Measurements from ENCODE around the gene CDC20B.
"Not testable (repeated sequence)": the region's sequence is repeated elsewhere in the genome, so short reads cannot be mapped to it uniquely, and the experiment has no call there.

The CDC20B gene

DNA sequence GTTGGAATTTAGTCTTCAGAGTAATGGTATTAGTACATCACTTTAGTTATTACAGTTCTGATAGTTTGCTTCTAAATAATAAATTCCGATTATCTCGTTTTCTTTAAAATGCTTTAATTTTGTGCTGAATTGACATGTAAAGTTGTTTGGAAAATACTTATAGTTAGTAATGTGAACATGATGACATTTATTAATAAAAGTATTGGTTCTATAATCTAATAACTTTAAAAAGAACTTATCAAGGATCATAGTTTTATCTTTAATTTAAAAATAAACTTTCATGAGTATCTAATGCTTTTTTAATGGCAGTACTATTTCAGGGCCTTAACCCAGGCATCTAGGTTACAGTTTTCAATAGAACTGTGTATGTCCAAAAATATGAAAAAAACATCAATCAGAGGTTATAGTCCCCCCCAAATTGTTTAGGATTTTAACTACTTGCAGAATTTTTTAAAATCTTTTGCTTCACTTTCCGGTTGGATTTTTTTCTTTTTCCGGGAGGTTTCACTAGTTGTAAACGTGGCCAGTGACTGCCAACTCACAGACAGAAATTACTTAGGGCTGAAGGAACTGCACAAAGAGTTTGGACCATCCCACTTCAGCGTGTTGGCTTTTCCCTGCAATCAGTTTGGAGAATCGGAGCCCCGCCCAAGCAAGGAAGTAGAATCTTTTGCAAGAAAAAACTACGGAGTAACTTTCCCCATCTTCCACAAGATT, 12.3 kb downstream of the CDC20B start:
- DNase-seq (ENCODE audit: low read depth): peak; percentile 58

DNA sequence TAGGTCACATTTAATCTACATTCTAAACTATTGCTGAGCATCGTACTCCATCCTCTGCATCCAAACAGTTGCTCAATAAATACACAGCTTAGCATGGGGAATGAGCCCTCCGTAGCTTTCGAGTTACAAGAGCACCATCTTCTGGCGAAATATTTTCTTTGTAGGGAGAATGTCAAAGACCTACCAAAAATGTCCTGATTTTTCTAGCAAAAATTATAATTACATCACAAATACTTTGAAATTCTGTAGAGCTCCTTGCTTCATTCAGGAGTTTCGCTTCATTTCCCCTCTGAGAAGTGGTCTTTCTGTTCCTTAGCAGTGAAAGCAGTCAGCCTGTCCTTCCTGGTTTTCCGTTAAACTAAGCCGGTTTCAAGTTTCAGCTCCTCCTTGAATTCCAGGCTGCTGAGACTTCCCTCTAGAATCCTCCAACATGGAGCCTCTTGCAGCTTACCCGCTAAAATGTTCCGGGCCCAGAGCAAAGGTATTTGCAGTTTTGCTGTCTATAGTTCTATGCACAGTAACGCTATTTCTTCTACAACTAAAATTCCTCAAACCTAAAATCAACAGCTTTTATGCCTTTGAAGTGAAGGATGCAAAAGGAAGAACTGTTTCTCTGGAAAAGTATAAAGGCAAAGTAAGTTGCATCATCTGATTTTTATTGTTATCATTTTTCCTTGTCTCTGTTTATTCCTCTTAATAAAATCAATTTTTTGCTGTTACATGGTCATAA, 13.0 kb downstream of the CDC20B start, which contains the start of gene GPX8:
TSS of gene GPX8 (plus strand) at position 409 of the 730 bp plus-strand sequence. CDS start at position 431, 22 bp downstream.
- DNase-seq (ENCODE audit: low read depth): peak; percentile 56

DNA sequence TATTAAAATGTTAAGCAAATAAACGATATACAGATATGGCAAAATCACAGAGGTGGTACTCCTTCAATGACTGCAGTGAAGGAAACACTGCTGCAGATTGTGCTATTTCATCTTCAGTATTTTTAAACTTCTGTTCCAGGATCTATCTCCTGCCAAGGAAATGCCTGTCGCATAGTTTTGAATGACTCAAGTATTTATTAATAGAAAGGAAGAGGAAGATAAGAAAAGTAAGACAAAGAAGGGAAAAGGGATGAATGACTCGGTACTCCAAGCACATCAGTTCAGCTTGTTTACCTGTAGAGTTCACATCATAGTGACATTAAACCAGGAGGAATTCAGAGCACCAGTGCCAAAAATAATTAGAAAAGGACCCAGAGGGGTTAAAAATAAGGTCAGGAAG, 18.1 kb downstream of the CDC20B start:
- peak; percentile 15 for DNase-seq (ENCODE audit: low read depth)

DNA sequence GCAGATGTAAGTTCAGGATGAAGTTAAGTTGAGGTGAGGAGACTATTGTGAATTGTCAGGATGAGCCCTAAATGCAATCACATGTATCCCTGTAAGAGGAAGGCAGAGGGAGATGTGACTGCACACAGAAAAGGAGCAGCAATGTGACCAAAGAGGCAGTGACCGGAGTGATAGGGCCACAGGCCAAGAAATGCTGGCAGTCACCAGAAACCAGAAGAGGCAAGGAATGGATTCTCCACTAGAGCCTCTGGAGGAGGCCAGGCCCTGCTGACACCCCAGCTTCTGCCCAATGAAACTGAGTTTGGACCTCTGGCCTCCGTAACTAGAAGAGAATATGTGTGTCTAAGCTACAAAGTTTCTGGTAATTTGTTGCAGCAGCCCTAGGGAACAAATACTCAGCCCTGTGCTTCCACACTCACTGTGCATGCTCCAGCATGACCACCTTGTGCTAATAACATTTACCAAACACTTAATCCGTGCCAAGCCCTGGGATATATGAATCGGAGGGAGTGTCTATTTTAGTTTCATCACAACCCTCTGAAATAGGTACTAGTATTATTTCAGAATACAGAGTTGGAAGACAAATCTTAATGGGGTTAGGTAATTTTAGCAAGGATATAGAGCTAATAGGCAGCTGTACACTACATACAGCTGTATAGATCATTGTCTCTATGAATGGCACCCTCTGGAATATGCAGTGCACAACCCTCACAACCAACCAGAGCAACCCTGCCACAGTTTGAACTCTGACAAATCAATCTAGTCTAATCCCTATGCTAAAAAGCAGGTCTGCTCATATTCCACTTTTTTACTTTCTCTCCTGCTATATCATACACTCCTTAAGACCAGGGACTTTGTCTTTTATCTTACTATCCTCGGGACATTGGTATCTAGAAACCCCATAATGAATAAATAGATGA, 20.8 kb downstream of the CDC20B start:
- DNase-seq (ENCODE audit: low read depth): no peak

DNA sequence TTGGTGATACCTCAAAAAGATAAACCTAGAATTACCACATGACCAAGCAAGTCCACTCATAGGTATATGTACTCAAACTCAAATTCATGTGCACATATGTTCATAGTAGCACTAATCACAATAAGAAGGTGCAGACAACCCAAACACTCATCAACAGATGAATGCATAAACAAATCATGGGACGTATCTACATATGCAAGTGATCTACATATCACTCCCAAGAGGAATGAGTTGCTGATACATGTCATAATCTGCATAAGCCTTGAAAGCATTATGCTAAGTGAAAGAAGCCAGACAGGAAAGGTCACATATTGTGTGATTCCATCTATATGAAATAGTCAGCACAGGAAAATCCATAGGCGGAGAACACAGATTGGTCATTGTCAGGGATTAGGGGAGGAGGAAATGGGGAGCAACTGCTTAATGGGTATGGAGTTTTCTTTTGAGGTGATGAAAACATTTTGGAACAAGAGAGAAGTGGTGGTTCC, 23.6 kb downstream of the CDC20B start:
- no peak for DNase-seq (ENCODE audit: low read depth)

DNA sequence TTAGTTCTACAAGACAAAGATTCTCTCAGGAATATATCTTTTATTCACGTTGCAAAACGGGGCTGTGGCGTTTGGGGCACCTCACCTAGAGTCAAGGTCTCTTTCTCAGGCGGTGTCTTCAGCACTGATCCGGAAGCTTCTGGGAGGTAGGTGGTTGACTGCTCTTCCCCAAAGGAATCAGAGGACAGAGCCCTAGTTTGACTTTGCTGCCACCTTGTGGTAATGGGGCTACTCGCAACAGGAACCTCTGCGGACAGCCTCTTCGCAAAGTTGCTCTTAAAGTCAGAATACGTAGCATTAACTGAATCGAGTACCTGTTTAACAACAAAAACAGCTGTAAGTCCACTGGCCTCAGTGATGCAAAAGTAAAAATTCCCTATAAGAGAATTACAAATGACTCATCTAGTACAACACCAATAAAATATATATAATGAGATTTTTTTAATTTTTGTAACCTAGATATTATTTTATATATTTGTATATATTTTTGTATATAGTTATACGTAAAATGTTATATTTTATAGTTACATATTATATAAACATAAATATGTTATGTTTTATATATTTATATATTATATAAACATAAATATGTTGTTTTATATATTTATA, 26.3 kb downstream of the CDC20B start:
- peak; percentile 33 for DNase-seq (ENCODE audit: low read depth)

DNA sequence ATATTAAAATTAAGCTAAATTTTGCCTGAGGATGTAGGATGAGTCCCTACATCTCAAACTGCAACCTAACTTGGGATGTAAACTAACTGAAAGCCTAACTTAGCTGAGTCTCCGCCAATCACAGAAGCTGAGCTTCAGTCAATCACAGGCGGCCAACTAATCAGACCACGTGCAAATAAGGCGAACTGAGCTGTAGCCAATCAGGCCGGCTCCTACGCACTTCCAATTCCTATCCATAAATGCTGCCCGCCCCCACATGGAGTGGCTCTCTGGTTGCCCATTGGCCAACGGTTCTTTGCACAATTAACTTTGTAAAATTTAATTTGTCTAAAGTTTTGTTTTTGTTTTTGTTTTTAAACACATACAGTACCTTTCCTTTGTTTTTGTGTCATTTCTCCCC, 26.9 kb downstream of the CDC20B start:
- no peak for DNase-seq (ENCODE audit: low read depth)

DNA sequence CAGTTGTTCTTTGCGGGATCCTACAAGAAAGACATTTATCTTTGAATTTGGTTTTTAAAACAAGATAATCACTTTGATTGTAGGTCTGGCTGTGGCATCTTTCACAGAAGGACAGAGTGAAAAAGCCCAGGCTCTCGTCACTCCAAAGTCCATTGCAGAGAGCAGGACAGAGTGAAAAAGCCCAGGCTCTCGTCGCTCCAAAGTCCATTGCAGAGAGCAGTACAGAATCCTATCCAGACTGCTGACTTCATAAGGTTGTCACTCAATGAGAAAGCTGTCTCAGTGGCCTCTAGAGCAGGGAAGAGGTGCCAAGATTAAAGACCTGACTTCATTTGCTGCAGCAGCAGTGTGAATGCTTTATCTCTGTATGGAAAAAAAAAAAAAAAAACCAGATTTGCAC, 29.4 kb downstream of the CDC20B start:
- no peak for DNase-seq (ENCODE audit: low read depth)

DNA sequence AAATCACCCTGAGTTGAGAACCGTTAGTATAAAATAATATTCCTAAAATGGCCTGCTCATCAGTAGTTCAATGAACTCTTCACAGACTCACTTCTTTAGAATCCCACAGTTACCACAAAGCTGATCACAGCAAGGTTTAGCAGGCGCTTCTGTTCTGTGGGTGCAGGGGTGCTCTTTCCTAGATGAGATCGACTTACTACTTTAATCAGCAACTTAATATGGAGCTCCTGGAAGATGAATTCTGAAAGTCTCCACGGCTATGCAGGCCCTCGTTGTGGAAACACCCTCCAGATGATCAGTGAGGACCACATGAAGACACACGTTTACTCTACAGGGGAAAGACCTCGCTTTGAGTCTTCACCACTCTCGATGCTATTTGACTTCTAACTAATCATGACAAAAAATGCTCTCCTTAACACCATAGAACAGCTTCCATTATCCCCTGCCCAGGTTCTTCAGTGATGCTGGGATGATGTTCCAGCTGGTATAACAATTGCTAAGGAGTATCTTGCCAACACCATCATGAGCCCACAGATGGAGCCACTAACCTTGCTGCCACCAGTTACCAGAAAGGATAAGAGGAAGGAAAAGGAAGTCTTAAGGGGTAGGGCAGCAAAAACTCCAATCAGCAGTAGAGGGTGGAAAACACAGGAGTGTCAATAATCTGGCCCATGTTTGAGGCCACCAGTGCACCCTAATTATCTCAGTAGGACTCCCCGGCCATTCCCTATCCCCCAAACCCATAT, 30.9 kb downstream of the CDC20B start:
- no peak for DNase-seq (ENCODE audit: low read depth)

DNA sequence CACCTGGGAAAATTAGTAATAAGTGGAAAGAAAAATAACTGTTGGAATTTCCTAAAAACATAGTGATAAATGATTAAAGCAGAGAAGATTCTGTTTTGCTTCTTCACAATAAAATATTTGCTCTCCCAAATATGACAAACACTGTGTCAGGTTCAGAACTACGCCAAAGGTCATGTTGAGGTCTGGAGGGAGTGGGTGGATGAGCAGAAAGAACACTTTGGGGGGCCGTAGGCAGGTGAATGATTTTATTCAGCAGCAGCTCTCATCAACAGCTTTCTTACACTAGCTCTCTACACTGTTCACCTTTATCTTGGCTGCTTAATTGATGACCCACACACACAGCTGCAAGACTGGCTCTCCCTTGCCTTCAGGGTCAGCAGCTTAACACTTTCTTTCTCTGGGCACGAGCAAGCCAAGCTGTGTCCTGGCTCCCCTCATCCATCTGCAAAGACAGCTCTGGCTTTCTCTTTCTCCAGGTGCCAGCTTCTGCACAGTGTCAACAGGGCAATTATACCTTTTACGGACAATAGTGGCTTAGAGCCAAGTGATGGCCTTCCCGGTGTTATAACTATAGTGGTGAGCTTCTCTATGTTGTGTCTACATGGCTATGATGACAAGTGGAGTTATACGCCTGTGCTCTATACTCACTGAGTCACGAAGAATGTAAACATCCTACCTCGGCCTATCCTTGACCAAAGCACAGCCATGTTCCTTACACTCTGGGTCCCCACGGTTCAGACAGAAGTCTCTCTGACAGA, 31.9 kb downstream of the CDC20B start:
- DNase-seq (ENCODE audit: low read depth): no peak

DNA sequence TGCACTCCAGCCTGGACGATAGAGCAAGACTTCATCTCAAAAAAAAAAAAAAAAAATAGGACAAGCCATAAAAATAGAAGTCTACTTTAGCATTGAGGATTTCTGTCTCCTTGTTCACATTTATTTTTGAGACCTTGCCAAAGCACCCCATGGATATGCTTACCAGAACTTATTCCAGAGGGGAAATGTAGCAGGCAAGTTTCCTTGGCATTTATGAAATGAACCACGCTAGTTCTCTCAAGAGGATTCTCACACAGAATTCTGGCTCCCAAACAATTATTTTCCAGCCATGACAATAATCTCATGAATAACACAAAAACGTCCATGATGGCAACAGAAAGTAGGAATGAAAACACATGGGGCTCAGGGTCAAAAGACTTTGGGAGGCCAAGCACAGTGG, 36.5 kb downstream of the CDC20B start:
- no peak for DNase-seq (ENCODE audit: low read depth)

DNA sequence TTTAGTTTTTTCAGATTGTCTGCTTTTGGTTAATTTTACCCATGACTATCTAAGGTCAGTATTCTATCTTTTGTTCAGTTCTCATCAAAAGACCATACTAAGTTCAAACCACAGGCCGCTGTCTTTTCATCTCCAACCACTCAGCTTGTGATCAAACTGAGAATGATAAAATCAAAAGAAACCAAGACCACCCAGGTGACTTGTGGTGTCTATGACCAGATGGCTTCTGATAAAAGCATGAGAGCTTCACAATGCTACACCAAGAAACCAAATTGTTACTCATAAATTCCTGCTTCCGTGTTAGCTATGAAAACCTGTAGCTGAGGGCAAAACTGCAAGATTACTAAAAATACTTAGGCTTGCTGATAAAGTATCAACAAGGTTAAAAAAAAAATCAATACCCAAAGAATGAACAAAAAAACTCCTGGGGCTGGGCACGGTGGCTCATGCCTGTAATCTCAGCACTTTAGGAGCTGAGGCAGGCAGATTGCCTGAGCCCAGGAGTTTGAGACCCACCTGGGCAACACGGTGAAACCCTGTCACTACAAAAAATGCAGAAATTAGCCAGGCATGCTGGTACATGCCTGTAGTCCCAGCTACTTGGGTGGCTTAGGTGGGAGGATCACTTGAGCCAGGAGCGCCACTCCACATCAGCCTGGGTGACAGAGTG, 38.8 kb downstream of the CDC20B start:
- DNase-seq (ENCODE audit: low read depth): no peak

DNA sequence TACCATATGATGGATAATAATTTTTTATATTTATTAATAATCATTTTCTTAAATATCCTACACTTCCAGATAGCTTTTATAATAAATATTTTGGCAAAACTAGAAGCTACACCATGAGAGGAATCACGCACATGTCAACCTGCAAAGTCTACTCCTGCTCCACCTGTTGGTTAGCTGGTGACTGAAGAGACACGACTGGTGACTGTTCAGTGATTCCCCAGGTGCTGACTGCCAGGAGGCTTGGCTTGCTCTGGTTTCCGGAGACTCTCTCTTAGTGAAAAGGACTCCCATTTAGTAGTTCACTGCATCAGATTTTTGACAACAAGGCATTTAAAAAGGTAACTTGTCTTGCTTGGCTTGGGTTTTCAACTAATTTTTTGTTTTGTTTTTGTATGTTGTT, 49.6 kb downstream of the CDC20B start:
- no peak for DNase-seq (ENCODE audit: low read depth)

DNA sequence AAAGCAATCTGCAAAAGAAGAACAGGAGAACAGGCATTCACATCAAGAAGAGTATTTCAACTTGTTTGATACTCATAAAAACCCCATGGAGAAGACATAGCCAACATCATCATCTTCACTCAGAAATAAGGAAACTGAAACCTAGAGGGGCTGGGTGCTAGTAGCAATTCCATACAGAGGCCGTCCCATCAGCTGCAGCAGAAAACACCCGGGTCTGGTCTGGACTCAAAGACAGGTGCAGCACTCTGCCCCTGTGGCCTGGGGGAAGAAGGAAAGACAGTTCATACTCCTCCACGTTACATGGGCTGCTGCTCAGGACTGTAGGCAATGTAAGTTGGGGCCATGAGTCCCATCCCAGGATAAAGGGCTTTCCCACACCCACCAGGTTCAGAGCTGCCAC, 58.9 kb downstream of the CDC20B start:
- no peak for DNase-seq (ENCODE audit: low read depth)

DNA sequence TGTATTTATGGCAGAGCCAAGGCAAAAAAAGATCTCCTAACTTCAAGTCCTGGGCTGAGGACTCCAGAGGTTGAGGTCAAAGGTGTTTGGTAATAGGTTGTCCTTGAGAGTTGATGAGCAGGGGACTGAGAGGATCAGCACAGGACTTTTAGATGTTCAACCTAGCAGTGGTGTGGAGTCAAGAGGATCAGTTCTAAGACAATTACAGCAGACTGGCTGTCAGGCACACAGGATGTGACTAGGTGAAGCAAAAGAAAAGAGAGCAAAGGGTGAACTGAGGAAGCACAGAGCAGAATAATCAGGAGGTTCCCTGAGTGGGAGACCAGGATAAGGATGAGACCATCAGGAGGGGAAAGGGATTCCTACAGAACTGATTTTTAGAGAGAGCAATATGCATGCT, 59.6 kb downstream of the CDC20B start:
- no peak for DNase-seq (ENCODE audit: low read depth)

DNA sequence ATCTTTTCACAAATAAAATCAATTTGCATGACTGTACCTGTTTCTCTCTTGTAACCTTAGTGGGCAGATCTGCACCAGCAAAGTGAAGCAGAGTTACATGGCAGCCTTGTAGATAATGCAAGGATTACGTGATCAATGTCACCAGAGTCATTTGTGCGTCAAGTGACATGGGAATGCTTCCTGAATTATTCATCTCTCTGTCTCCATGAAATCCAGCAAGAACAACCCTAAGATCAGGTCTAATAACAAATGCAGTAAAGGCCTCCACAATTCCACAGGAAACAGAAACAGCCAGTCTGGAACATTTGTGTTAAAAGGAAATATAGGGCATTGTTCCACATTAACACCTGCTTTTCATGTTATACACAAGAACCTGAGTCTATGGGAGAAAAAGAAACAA, 62.8 kb downstream of the CDC20B start:
- DNase-seq (ENCODE audit: low read depth): no peak

DNA sequence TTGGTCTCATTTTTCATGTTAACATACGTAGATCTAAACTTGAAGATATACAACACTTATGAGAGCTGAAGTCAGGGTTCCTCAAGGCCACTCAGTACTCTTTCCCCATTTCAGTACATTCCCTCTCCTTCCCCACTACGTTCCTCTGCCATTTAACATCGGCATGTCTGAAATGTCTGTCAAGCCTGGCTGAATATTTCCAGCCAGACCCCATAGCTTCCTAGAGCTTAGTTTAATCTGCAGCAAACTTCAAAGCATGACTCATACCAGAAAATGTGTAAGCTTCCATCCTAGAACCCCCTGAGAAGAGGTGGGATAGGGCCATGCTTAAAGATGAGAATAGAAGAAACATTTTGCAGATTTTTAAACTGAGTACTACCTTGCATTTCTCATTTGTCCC, 64.3 kb downstream of the CDC20B start:
- DNase-seq (ENCODE audit: low read depth): no peak

DNA sequence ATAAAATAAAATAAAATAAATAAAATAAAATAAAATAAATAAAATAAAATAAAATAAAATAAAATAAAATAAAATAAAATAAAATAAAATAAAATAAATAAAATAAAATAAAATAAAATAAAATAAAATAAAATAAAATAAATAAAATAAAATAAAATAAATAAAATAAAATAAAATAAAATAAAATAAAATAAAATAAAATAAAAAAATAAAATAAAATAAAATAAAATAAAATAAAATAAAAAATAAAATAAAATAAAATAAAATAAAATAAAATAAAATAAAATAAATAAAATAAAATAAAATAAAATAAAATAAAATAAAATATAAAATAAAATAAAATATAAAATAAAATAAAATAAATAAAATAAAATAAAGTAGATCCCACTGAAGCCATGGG, 67.0 kb downstream of the CDC20B start:
- DNase-seq (ENCODE audit: low read depth): not testable (repeated sequence)

DNA sequence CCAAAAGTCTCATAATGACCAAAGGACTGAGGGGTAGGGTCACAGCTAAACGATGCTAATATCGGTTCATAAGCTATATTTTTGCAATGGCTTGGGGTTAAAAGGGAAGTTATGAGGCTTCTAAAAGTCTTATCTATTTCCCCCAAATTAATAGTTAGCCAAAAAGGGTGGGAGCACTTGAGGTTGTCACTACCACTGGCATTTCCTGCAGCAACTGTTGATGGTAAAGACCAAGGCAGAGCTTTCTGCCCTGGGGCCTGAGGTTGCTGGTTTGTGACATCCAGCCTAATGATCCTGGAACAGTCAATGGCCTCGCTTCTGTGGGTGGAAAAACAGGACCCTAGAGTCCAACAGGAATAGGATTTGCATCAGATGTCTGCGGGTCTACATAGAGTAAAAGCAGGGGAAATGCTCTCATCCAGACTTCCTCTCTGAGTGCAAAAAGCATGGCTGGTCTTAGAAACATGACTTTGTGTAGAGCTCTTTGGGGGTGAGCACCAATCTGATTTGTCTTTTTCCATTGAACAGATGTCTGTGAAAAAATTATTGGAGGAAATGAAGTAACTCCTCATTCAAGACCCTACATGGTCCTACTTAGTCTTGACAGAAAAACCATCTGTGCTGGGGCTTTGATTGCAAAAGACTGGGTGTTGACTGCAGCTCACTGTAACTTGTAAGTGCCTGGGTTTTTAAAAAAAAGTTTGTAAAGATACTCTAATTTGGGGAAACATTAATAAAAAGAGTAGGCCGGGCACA, 67.9 kb downstream of the CDC20B start:
- DNase-seq (ENCODE audit: low read depth): no peak

All from HS-27A (cell line).